GM21723 (cell line): ENCODE measurements around the gene SERPINE1.

Source experiments
- ATAC-seq: cut with Tn5 transposase; IDR thresholded peaks from one replicate; pipeline ENCODE4 v1.9.1; 2021; ENCODE audit warnings: mild to moderate bottlenecking, moderate library complexity; ENCODE audit not compliant: unreplicated experiment

SERPINE1 gene

DNA sequence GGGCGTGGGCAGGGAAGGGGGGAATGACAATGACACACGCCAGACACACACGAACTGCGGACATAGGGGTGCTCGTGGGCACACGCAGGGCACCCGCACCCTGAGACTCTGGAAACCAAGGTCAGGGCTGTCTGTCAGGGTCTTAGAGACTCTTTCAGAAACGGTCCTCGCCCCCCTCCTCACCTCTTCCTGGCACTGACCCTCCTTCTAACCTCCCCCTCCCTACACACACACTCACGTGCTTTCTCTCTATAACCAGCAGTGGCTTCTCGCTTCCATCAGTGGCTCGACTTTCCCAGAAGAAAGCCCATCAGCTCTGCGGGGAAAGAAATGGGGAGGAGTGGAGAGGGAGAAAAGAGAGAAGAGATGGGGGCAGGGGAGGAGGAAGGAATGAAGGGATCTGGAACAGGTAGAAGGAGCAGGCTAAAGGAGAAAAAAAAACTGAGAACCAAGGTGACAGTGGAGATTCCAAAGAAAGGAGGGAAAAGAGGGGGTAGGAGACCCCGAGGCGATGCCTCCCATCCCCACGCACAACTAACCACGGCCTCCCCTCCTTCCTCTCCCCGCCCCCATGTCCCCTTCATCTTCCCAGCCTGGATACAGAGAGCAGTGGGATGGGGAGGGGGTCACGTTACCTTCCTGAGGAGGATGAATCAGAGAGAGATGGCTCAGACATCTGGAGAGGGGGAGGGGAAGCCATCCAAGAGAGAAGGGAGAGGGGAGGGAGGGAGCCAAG, 40.2 kb downstream of the SERPINE1 start:
- ATAC-seq = no peak

DNA sequence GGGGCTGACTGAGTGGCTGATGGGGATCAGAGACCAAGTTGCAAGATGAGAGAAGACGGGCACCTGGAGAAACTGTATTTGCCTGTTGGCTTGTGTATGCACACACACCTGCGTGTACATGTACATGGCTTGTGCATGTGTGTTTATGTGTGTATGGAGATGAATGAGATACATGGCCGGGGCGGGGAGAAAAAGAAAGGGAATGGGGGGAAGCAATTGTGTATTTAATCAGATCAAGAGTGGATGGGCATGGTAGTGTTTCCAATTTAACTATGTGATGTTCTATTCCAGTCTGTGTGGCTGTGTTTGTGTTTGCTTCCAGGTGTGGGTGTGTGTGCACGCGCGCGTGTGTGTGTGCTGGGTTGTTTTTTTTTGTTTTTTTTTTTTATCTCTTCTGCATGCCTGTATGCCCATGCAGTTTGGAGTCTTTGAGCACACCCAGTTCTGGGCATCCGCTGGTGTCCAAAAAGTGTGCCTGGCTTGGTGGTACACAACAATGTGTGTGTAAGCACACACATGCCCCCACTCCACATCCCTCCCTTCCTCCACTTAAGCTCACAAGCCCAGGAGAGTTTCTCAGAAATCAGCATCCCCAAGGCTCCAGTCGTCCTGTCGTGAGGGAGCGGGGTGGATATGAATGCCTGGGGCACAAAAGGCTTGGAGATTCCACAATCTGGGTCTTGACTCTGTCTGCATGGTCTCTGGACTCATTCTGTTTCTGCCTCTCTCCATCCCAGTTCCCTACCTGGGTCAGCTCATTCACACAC, 40.9 kb downstream of the SERPINE1 start:
- ATAC-seq = no peak

GRCh38 chr7:101168412-101169049, 41.6 kb downstream of the SERPINE1 start:
- no peak for ATAC-seq

GRCh38 chr7:101169110-101169837, 42.4 kb downstream of the SERPINE1 start:
- ATAC-seq = no peak

DNA sequence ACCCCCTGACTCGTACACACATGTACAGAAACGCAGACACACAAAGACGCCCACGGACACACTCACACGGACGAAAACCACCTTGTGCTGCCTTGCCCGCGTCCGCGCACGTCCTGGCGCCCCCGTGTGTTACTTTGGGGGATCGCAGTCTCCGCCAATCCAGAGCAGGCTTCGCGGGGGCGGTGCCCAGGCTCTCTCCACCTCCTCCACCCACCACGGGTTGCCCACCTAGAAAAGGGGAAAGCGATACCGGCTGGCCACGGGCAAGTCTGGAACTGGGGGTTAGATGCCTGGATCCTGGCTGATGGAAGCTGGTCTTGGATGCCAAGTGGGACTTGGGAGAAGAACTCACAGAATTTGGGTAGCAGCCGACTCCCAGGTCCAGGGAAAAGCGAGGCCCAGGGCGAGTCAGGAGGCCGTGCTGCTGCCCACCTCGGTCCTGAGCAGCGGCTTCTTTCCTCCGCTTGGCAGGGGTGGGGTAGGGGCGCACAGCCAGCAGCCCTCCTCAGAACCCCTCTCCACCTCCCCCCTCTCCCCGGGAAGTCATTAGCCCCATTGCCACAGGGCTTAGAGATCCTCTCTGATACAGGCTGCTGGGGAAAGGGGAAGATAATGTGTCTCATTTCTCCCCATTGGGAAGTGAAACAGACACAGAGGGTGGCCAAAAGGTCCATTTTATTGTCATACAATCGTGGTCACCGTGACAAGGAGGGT, 43.1 kb downstream of the SERPINE1 start:
- ATAC-seq = peak; percentile 48

- no peak for ATAC-seq
Observed at GRCh38 chr7:101170617-101171441, 43.9 kb downstream of the SERPINE1 start.

- ATAC-seq = no peak
Observed at GRCh38 chr7:101171442-101171837, 44.5 kb downstream of the SERPINE1 start.

DNA sequence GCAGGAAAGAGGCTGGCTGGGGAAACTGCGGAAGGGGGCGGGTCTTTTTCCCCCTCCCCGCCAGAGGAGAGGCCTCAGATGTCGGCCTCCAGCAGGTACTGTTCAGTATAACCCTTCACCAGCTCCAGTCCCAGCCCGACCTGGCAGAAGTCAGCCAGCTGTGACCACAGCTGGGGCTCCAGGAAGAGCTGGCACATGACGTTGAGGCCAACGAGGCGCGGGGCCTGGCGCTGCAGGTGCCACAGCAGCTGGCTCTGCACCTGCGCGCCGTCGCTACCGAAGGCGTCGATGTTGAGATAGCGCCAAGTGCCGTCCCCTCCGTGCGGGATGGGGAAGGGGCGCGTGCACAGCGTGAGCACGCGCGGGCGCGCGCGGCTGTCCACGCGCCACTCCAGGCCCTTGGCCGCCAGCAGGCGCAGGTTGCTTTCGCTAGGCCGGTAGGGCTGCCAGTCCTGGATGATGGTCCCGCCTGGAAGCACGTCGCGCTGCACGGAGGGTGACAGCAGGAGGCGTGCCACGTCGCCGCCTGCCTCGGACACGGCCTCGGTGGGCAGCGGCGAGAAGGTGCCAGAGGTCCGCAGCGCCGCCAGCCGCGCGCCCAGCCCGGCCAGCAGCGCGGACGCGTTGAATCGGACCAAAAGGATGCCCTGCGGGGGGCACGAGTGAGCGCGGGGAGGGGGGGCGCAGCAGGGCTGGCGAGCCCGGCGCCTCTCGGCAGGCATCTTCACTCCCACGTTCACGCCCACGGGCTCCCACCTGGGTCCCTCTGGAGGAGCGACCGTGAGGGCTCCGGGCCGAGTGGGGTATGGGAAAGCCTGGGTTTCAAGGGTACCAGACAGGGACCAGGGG, 45.3 kb downstream of the SERPINE1 start:
- ATAC-seq = no peak

DNA sequence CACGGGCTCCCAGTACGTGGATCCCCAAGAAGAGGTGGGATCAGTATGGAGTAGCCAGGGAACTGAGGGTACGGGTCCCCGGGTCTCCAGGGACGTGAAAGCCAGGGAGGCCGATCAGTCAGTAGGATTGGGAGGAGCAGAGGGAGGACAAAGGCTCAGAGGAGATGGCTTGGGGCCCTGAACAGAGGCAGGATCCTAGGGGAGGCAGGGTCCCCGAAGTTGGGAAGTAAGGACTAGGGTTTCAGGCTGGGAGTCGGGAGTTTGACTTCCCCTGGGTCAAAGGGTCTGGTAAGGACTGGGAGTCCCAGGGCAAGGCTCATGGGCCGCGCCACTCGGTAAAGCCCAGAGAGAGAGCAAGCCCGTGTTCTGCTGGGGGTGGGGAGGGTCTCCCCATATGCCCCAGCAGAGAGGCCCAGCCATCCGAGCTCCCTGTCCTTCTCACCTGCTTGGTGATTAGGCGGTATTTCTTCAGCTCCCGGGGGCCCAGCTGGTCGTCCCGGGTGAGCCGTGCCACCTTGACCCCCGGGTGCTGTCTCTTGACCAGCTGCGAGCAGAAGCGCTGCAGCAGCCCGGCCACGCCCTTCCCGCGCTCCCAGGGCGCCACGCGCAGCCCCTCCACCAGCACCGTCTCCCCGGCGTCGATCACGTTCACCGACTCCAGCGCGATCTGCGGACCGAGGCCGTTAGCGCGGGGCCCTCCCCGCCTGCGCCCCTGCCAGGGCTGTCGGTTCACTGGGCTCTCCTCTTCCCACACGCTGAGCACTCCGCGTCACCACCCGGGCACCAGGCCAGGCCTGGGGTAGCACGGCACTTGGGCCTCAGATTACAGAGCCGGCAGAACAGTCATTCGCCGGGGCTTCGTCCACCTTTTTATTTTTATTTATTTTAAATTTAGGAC, 46.2 kb downstream of the SERPINE1 start:
- ATAC-seq = no peak

DNA sequence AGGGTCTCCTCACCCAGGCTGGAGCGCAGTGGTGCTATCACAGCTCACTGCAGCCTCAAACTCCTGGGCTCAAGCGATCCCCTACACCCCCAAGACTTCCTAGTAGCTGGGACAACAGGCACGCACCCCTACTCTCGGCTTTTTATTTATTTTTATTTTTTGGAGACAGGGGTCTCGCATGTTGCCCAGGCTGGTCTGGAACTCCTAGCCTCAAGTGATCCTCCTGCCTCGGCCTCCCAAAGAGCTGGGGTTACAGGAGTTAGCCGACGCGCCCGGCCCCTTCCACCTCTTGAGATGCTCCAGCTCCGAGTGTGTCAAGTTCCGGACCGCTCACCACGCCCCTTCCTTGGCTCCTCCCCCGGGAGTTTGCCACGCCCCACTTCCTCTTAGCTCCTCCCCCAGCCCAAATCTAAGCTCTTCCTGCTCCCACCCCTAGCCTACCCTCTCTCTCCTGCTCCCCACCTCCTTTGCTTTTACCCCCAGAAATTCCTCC, 46.9 kb downstream of the SERPINE1 start:
- peak; percentile 54 for ATAC-seq

GRCh38 chr7:101174322-101174854, 47.5 kb downstream of the SERPINE1 start:
- ATAC-seq = no peak

GRCh38 chr7:101175664-101176063, 48.8 kb downstream of the SERPINE1 start:
- ATAC-seq = no peak

GRCh38 chr7:101177644-101178043, 50.7 kb downstream of the SERPINE1 start:
- ATAC-seq = no peak

GRCh38 chr7:101179117-101179516, 52.2 kb downstream of the SERPINE1 start:
- ATAC-seq = no peak

DNA sequence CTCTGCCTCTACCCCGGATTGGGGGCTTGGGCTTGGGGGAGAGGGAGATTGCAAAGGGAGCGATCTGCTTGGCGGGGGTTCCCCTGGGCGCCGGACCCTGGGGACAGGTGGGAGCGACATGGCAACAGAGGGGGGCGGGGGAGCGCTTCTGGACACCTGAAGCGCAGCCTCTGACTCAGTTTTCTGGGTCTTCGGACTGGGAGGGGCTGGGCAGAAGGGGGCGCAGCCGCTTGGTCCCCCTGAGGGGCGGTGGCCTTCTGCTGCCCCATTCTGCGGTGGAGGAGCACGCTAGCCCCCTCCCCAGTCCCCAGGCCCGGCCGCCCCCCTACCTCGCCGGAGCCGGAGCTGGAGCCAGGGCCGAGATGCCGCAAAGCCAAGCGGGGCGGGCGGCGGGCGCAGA, 52.8 kb downstream of the SERPINE1 start:
- no peak for ATAC-seq

- no peak for ATAC-seq
Observed at GRCh38 chr7:101180130-101180755, 53.3 kb downstream of the SERPINE1 start, which contains the start of gene NAT16. TSS of gene NAT16 (minus strand) at chr7:101180293. CDS start at chr7:101174807, 5,486 bp downstream.
